ENCODE results near the gene COL20A1. TPM values are rescaled to one million over a fixed set of nuclear protein-coding genes. Genes with fewer than 3 reads are reported as not detected.

COL20A1 gene
- total and polyA plus RNA-seq, 3 donors from 2014 or later = 14.4 to 17.2 (median 17.1) TPM

DNA sequence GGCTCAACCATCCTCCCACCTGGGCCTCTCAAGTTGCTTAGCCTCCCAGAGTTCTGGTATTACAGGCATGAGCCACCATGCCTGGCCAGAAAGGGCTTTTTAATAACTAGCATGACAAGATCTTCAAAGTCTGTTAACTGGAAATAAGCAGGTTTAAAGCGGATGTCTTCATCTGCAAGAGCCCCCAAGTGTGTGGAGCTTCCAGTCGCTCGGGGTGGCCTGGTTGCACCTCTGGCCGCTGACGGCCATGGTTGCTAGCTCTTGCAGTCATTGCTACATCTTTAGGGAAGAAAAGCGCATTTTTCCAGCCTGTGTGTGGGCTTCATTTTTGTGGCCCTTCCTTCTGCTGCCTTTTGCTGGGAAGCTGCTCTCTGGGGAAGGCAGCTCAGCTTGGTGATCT, 12.6 kb upstream of the COL20A1 start:
- H3K4me1 ChIP-seq = no peaks in the 10 kb centered on the region
- no peak overlapping the region for H3K27ac ChIP-seq
- intact Hi-C loops (cut with DNase I; ENCODE audit: low total_unique reads) = no loop called here
- DNase-seq = no peak
- H3K4me3 ChIP-seq = no peak overlapping the region
- no peaks in the 10 kb centered on the region for H3K9me3 ChIP-seq
- TF ChIP-seq, protein P1, sequence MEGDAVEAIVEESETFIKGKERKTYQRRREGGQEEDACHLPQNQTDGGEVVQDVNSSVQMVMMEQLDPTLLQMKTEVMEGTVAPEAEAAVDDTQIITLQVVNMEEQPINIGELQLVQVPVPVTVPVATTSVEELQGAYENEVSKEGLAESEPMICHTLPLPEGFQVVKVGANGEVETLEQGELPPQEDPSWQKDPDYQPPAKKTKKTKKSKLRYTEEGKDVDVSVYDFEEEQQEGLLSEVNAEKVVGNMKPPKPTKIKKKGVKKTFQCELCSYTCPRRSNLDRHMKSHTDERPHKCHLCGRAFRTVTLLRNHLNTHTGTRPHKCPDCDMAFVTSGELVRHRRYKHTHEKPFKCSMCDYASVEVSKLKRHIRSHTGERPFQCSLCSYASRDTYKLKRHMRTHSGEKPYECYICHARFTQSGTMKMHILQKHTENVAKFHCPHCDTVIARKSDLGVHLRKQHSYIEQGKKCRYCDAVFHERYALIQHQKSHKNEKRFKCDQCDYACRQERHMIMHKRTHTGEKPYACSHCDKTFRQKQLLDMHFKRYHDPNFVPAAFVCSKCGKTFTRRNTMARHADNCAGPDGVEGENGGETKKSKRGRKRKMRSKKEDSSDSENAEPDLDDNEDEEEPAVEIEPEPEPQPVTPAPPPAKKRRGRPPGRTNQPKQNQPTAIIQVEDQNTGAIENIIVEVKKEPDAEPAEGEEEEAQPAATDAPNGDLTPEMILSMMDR (IDR thresholded peaks at IDR 0.05) = no peak
- no peak for TF ChIP-seq POLR2A (IDR thresholded peaks at IDR 0.05)
- WGBS, 2 donors = 87 to 97% methylated on average over 6 of the region's 6 CpGs
- no peaks in the 10 kb centered on the region for H3K27me3 ChIP-seq
- no peaks in the 10 kb centered on the region for H3K36me3 ChIP-seq (ENCODE audit: low read depth, missing control alignments)

- no peaks in the 10 kb centered on the region for H3K36me3 ChIP-seq (ENCODE audit: low read depth, missing control alignments)
- no peak overlapping the region for H3K4me3 ChIP-seq
These were observed 11.9 kb upstream of the COL20A1 start for GRCh38 chr20:63280929-63281545.

DNA sequence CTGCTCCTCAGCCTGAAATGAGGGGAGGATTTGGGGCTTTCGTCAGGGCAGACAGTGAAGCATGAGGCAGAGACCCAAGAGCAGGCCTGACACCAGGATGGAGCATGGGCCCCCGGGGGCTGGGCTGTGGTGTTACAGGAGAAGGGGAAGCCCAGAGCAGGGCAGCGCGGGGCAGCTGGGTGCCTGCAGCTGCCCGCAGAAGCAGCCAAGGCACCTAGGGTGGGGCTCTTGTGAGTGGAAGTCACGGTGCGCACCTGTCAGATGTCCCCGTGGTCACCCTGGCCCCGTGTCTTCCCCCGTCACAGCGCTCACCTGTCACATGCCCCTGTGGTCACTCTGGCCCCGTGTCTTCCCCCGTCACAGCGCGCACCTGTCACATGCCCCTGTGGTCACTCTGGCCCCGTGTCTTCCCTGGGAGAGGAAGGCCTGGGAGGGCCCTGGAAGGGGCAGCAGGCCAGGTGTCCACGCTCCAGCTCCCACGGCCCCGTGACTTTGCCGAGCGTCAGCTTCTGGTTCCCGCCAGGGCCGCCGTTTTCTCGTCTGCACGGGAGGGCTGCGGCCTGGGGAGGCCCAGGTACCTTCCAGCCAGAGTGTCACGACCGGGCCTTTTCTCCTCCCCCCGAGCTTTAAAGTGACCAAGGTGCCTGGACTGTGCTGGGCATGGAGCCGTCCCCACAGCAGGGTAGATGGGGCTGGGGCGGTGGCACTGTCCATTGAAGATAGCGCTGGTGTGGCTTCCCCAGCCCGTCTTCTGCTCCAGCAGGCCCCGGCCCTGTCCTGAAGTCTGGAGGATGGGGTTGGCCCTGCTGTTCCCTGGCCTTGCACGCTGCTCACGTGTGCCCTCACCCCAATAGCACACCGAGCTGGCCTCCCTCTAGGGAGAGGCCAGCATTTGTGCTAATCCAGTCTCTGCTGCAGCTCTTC, 11.0 kb upstream of the COL20A1 start:
- WGBS, 2 donors = 91 to 93% methylated on average over 13 to 38 of the region's 38 CpGs
- Histone ChIP-seq H3K27ac (no peak overlapping the region), H3K4me3 (no peak overlapping the region), H3K36me3 (ENCODE audit: low read depth, missing control alignments) (no peaks in the 10 kb centered on the region), H3K27me3 (no peaks in the 10 kb centered on the region), H3K4me1 (no peaks in the 10 kb centered on the region), H3K9me3 (no peaks in the 10 kb centered on the region)
- intact Hi-C loops (cut with DNase I; ENCODE audit: low total_unique reads) = no loop called here
- DNase-seq = no peak
- TF ChIP-seq, protein P1 (IDR thresholded peaks at IDR 0.05) = no peak
- TF ChIP-seq POLR2A (IDR thresholded peaks at IDR 0.05) = no peak

More at GRCh38 chr20:63280929-63281545, 11.9 kb upstream of the COL20A1 start:
- no peaks in the 10 kb centered on the region for H3K9me3 ChIP-seq
- no peaks in the 10 kb centered on the region for H3K4me1 ChIP-seq
- intact Hi-C loops (cut with DNase I; ENCODE audit: low total_unique reads) = no loop called here
- H3K27me3 ChIP-seq = no peaks in the 10 kb centered on the region
- 85 to 93% methylated on average over 11 to 19 of the region's 19 CpGs for WGBS, 2 donors
- no peak overlapping the region for H3K27ac ChIP-seq
- no peak for DNase-seq
- TF ChIP-seq POLR2A (IDR thresholded peaks at IDR 0.05) = no peak
- TF ChIP-seq, protein P1 (IDR thresholded peaks at IDR 0.05) = no peak

DNA sequence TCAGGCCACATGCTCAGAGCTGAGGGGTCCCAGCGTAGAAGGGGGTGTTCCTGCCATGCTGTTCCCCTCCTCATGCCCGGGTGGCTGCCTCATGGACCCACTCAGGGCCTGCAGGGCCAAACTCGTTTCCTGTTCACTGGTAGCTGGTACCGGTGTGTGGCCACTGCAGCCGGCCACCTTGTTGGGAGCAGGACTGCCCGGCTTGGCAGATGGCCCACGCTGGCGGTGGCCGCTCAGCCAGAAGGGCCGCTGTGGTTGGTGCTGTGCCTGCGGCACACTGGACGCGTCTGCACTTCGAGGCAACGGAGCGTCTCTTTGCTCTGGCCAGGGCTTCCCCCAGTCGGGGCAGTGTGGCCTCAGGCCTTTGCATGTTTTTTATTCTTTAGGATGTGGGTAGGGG, 10.0 kb upstream of the COL20A1 start:
- Histone ChIP-seq H3K36me3 (ENCODE audit: low read depth, missing control alignments) (no peaks in the 10 kb centered on the region), H3K9me3 (no peaks in the 10 kb centered on the region), H3K27me3 (no peaks in the 10 kb centered on the region), H3K27ac (no peak overlapping the region), H3K4me3 (no peak overlapping the region), H3K4me1 (no peaks in the 10 kb centered on the region)
- DNase-seq = no peak
- TF ChIP-seq, protein P1 (IDR thresholded peaks at IDR 0.05) = no peak
- no peak for TF ChIP-seq POLR2A (IDR thresholded peaks at IDR 0.05)
- intact Hi-C loops (cut with DNase I; ENCODE audit: low total_unique reads) = no loop called here
- WGBS, 2 donors = 92 to 100% methylated on average over 5 to 17 of the region's 17 CpGs

Data from testis (tissue), 3 donors.